ENCODE data around the gene TTC39C.

The TTC39C gene

GRCh38 chr18:24089515-24090337, 75.2 kb downstream of the TTC39C start:
- no peak for FAIRE-seq

GRCh38 chr18:24090876-24091275, 76.3 kb downstream of the TTC39C start:
- FAIRE-seq: no peak

- no peak for FAIRE-seq
These were observed 80.0 kb downstream of the TTC39C start for GRCh38 chr18:24094561-24094960.

- no peak for FAIRE-seq
These were observed 81.4 kb downstream of the TTC39C start for GRCh38 chr18:24095976-24096375.

- FAIRE-seq: no peak
These were observed 88.9 kb downstream of the TTC39C start for GRCh38 chr18:24103320-24104021.

- FAIRE-seq: no peak
These were observed 89.9 kb downstream of the TTC39C start for GRCh38 chr18:24104486-24104885.

GRCh38 chr18:24108641-24109040, 94.1 kb downstream of the TTC39C start:
- no peak for FAIRE-seq

- no peak for FAIRE-seq
These were observed 97.4 kb downstream of the TTC39C start for GRCh38 chr18:24111936-24112335.

GRCh38 chr18:24112464-24112863, 97.9 kb downstream of the TTC39C start:
- FAIRE-seq: no peak

- no peak for FAIRE-seq
These were observed 98.5 kb downstream of the TTC39C start for GRCh38 chr18:24112874-24113615.

- no peak for FAIRE-seq
These were observed 100.5 kb downstream of the TTC39C start for GRCh38 chr18:24114924-24115549.

- no peak for FAIRE-seq
These were observed 101.1 kb downstream of the TTC39C start for GRCh38 chr18:24115628-24116027.

- FAIRE-seq: peak; percentile 72
These were observed 104.4 kb downstream of the TTC39C start for GRCh38 chr18:24118750-24119577.

- FAIRE-seq: no peak
These were observed 106.1 kb downstream of the TTC39C start for GRCh38 chr18:24120676-24121075.

- no peak for FAIRE-seq
These were observed 107.1 kb downstream of the TTC39C start for GRCh38 chr18:24121625-24122024.

- FAIRE-seq: peak; percentile 88
These were observed 111.8 kb downstream of the TTC39C start for GRCh38 chr18:24126155-24126961.

GRCh38 chr18:24127735-24128134, 113.2 kb downstream of the TTC39C start:
- no peak for FAIRE-seq

GRCh38 chr18:24128700-24129099, 114.1 kb downstream of the TTC39C start:
- FAIRE-seq: no peak

GRCh38 chr18:24130494-24130893, 115.9 kb downstream of the TTC39C start:
- no peak for FAIRE-seq

GRCh38 chr18:24136967-24137373, 122.4 kb downstream of the TTC39C start:
- no peak for FAIRE-seq

GRCh38 chr18:24138409-24138788, 123.8 kb downstream of the TTC39C start:
- no peak for FAIRE-seq

Measured in endometrium (tissue), 2 donors.